GM21381 (cell line): ENCODE measurements around the gene CYREN.

ENCODE experiments used
- ATAC-seq: cut with Tn5 transposase; IDR thresholded peaks from one replicate; pipeline ENCODE4 v1.9.1; 2021; ENCODE audit warnings: mild to moderate bottlenecking, moderate library complexity; ENCODE audit not compliant: unreplicated experiment

Gene CYREN

DNA sequence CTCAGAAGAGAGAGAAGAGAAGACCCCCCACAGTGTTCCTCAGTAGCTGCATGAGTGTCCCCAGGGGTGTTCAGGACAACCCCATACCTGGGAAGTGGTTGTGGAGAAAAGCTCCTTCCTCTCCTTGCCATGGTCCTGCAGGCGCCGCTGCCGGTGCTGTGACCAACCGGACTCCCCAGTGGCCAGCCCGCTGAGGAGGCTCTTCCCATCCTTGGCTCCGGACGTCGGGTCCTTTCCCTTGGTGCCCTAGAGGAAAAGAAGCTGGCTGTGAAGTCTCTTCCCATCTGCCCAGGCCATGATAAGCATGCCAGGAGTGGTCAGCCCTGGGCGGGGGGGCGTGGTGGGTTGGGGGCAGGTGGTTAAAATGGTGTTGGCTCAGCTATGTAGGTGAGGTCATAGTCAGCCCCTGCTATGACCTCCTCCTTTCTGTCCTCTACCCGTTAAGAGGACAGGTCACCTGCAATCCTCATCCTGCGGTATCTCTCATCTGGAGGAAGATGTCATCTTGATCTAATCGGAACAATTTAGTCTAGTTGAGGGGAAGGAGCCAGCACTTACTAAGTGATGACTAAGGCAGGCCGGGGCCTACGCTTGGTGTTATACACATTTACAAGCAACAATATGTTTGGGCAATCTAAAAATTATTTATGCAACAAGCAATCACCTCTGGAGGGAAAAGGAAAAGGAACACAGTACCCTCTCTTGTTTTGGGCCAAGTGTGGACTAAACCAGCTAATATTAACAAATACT, 27.6 kb upstream of the CYREN start:
- no peak for ATAC-seq

GRCh38 chr7:135197343-135197742, 26.8 kb upstream of the CYREN start:
- no peak for ATAC-seq

DNA sequence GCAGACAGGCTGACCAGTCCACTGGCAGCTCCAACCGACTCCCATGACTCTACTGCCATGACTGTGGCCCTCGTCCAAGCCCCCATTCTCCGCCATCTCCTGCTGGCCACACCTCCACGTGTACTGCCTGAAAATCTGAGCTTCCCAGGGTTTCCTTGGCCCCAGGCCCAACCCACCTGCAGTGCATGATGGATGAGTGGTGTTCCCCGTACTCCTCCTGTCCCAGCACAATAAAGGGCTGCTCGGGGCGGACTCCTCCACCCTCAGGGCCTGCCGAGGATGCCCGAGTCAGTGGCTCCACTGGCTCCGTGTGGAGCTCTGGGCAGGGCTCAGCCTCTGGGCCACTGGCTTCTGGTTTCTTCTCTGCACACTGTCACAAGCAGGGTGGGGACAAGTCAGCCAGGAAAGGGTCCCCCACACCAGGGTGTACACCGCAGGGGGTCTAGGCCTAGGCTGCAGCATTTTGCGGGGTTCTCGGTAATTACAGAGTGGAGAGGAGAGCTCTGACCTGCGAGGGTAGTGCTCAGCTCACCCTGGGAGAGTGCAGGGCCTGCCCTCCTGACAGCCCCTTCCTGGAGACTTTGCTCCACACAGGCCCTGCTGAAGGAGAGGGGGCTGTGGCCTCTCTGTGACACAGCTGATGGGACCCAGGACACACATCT, 25.6 kb upstream of the CYREN start:
- ATAC-seq, result no peak

DNA sequence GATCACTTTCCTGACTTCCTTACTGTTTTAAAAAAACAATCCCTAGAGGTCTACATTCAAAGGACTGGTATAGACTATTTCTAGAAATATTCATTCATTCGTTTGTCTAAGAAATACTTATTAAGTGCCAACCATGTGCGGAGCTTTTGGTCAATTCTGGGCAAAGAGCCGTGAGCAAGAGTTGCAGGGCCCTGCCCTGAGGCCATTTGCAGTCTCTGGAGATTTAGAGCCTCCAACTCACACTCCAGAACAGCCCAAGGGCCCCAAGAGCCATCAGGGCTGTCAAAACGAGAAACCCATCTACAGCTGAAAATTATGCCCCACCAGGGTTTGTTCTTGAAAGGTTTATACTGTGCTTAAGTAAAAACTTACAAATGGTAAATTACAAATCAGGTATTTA, 24.6 kb upstream of the CYREN start:
- no peak for ATAC-seq

GRCh38 chr7:135194494-135195095, 24.1 kb upstream of the CYREN start:
- no peak for ATAC-seq

- ATAC-seq, result no peak
Measured at GRCh38 chr7:135193615-135194081, 23.1 kb upstream of the CYREN start.

DNA sequence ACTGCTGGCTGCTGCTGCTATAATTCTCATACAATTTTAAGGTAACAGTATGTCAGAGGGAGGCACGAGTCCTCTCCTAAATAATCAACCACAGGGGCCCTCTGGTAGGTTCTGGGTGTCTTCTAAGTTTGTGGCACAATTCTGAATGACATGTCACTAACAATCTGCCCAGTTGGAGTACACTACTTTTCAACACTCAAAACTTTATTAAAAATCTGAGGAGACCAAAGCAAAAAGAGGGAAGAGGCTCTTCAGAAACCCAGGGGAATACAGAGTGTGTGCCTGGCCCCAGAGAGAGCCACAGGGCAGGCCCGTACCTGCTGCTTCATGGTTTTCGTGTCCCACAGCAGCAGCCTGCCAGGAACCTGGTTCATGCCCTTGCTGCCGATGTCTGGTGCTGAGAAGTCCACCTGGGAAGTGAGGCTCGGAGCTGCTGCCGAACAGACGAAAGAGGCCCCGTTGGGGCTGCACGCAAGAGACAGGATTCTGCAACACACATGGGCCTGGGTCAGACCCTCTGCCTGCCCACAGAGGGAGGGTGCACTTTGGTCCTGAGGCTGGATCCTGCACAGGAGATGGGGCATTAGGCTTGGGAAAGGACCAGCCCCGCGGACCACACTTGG, 22.5 kb upstream of the CYREN start:
- ATAC-seq, result no peak

- no peak for ATAC-seq
Measured at GRCh38 chr7:135190703-135191102, 20.2 kb upstream of the CYREN start.

DNA sequence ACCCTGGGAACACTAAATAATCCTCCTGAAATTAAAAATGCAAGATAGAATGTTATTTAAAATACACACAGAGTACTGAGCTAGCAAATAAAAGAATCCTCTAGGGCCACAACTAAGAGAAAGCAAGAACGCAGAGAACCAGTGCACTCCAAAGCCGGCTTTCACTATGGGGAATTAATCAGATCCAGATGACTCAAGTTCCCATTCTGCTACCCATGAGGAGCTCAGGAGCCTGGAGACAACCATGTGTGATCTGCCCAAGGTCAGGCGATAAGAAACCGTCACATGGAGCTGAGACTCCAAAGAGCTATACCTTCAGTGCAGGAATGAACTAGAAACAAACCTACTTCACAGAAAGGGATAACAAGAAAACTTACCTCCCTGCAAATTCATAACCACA, 19.5 kb upstream of the CYREN start:
- no peak for ATAC-seq

DNA sequence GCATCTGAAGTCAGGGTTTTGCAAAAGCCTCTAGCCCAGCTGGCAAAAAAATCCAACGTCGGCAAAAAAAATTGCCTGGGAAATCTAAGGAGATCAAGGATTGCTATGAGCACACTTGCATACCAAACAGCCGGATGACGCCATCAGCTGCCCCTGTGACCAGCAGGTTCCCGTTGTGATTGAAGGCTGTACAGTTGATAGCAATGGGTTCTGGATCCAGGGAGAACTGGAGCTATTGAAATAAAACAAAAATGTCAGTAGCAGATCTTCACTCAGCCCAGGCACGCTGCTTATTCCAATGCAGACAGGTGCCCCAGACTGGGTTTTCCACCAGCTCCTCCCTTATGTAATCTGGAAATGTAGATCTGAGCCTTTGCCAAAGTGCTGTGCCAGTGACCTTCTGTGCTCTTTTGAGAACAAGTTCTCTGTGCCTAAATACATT, 18.7 kb upstream of the CYREN start:
- no peak for ATAC-seq

DNA sequence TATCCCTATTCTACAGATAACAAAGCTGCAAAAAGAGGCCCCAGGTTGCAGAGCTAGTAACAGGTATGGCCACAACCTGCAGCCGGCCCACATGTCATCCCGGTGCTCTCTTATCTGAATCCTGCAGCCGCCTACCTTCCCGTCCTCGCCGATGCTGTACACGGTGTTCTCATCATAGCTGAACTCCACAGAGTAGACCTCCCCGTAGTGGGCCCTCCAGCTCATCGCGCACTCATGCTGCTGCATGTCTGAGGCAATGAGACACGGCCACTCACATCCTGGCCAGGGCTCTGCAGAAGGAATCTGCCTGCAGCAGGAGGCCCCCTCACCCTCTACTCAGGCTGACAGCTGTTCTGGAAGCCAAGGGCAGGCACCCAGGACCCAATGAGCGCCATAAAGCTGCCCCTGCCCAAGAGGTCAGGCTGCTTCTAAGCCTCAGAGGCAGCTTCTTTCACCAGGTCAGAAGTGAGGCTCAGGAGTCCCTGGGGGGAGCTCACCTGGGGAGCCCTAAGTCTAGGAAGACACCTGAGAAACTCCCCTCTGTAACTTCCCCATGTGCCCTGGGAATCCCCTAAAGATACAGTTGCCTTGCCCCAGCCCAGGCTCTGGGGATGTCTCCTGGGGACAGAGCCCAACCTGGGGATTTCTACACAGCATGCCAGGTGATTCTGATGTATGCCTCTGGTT, 17.9 kb upstream of the CYREN start:
- peak; percentile 39 for ATAC-seq

DNA sequence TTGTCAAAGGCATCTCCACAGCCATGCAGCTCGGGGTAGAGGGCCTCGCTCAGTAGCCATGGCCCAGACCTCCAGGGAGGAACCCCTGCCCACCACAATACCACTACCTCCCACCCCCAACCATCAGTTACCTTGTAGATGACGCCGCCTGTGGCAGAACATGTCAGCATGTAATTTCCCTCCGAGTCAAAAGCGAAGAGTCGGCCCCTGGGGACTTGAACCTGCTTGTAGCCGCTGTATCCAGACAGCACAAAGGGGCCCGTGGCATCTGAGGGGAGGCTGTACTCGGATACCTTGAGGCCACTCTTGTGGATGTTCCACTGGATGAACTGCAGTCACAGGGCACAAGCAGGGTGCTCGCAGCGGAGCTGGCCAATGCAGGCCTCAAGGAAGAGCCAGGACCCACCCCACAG, 16.3 kb upstream of the CYREN start:
- no peak for ATAC-seq

DNA sequence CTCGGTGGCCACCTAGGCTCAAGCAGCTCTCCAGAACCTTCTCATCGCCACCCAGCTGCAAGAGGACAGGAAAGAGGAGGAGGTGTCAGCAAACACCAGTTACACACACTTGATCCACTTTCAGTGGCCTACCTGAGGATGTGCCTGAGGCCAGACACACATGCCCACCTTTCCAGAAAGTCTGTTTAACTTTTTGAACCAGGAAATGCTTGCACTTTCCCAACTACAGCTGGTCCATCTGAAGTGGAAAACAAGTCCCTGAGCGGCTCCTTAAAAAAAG, 15.7 kb upstream of the CYREN start:
- ATAC-seq, result no peak

- no peak for ATAC-seq
Measured at GRCh38 chr7:135185471-135186260, 15.2 kb upstream of the CYREN start.

DNA sequence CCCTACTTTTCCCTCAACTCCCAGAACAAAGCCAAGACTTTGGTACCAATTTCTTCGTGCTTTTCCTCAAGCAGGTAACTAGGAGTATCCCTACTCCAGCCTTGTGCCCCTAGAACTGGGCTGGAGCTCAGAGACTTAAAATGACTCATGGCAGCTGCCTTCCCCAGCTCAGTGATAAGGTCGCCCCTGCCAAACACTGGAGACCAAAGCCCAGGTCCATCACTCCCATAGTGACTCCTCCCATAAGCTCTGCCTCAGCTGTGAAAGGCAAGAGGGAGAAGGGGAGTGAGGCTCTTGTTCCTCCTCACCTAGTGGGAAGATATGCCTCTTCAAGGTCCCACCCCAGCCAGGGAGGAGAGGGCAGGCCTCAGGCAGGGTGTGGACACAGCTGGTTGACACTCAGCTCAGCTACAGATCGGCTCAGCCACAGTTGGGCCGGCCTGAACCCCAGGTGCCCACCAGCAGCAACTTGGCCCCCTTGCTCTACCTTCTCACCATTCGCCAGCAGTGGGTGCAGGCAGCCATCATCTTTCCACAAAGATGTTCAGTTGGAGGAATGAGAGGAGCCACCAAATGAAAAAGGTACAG, 13.8 kb upstream of the CYREN start:
- no peak for ATAC-seq

- no peak for ATAC-seq
Measured at GRCh38 chr7:135183478-135183877, 13.0 kb upstream of the CYREN start.

GRCh38 chr7:135181929-135182678, 11.6 kb upstream of the CYREN start:
- no peak for ATAC-seq

GRCh38 chr7:135181261-135181928, 10.9 kb upstream of the CYREN start:
- ATAC-seq, result no peak

GRCh38 chr7:135180122-135180521, 9.6 kb upstream of the CYREN start:
- no peak for ATAC-seq
